H9 (cell line): ENCODE measurements around the gene BCL6B. TPM values are rescaled to one million over a fixed set of nuclear protein-coding genes. Genes with fewer than 3 reads are reported as not detected.

ENCODE experiments used
- DNase-seq: peaks from one replicate; pipeline ENCODE4 v3.0.0-alpha.2; 2017
- H2AFZ ChIP-seq: one replicate; pipeline ENCODE4 v1.6.1; 2013; ENCODE audit warnings: mild to moderate bottlenecking, low read length, control low read depth, moderate library complexity
- H2AK5ac ChIP-seq: 2 replicates; pipeline ENCODE4 v1.6.1; 2013; ENCODE audit warnings: low read length, control low read depth, mixed read lengths; ENCODE audit not compliant: insufficient read length
- H2BK120ac ChIP-seq: one replicate; pipeline ENCODE4 v1.6.1; 2013; ENCODE audit warnings: low read depth, mild to moderate bottlenecking, low read length, control low read depth, inconsistent platforms; ENCODE audit not compliant: poor library complexity, severe bottlenecking
- H2BK12ac ChIP-seq: 2 replicates; pipeline ENCODE4 v1.6.1; 2013; ENCODE audit warnings: low read length, control low read depth, mixed read lengths, low read depth; ENCODE audit not compliant: insufficient read length
- H2BK15ac ChIP-seq: 2 replicates; pipeline ENCODE4 v1.6.1; 2013; ENCODE audit warnings: low read depth, low read length, control low read depth
- H2BK20ac ChIP-seq: one replicate; pipeline ENCODE4 v1.6.1; 2013; ENCODE audit warnings: low read depth, mild to moderate bottlenecking, low read length, control low read depth, inconsistent platforms; ENCODE audit not compliant: poor library complexity, severe bottlenecking
- H2BK5ac ChIP-seq: 2 replicates; pipeline ENCODE4 v1.6.1; 2013; ENCODE audit warnings: low read length, control low read depth, mixed read lengths; ENCODE audit not compliant: insufficient read length
- H3K14ac ChIP-seq: 2 replicates; pipeline ENCODE4 v1.6.1; 2013; ENCODE audit warnings: low read length, control low read depth; ENCODE audit not compliant: insufficient read depth
- H3K18ac ChIP-seq: 2 replicates; pipeline ENCODE4 v1.6.1; 2013; ENCODE audit warnings: low read depth, mild to moderate bottlenecking, mixed read lengths, low read length, control low read depth; ENCODE audit not compliant: insufficient read length
- H3K23ac ChIP-seq: 2 replicates; pipeline ENCODE4 v1.6.1; 2013; ENCODE audit warnings: low read length, control low read depth, mixed read lengths, low read depth; ENCODE audit not compliant: insufficient read length
- H3K23me2 ChIP-seq: 2 replicates; pipeline ENCODE4 v1.6.1; 2013; ENCODE audit warnings: low read depth, mild to moderate bottlenecking, mixed read lengths, low read length, control low read depth; ENCODE audit not compliant: insufficient read length, poor library complexity, severe bottlenecking
- H3K27ac ChIP-seq: 2 replicates; pipeline ENCODE4 v1.5.1; 2013; ENCODE audit warnings: low read length, control low read depth, mixed read lengths, low read depth; ENCODE audit not compliant: insufficient read length
- H3K27me3 ChIP-seq: 2 replicates; pipeline ENCODE4 v1.6.1; 2013; ENCODE audit warnings: low read length, control low read depth, inconsistent platforms; ENCODE audit not compliant: insufficient read depth
- H3K4ac ChIP-seq: 2 replicates; pipeline ENCODE4 v1.6.1; 2013; ENCODE audit warnings: low read depth, mild to moderate bottlenecking, control low read depth, inconsistent platforms, low read length, moderate library complexity
- H3K4me1 ChIP-seq: 2 replicates; pipeline ENCODE4 v1.6.1; 2013; ENCODE audit warnings: low read length, control low read depth, inconsistent platforms; ENCODE audit not compliant: insufficient read depth
- H3K4me2 ChIP-seq: 2 replicates; pipeline ENCODE4 v1.6.1; 2013; ENCODE audit warnings: low read length, control low read depth, mixed read lengths; ENCODE audit not compliant: insufficient read length, insufficient read depth
- H3K56ac ChIP-seq: 2 replicates; pipeline ENCODE4 v1.6.1; 2013; ENCODE audit warnings: low read depth, mild to moderate bottlenecking, mixed read lengths, low read length, control low read depth; ENCODE audit not compliant: insufficient read length
- H3K79me1 ChIP-seq: 2 replicates; pipeline ENCODE4 v1.6.1; 2013; ENCODE audit warnings: low read depth, mild to moderate bottlenecking, moderate library complexity, low read length, control low read depth, inconsistent platforms; ENCODE audit not compliant: insufficient read depth, poor library complexity, severe bottlenecking
- H3K79me2 ChIP-seq: 2 replicates; pipeline ENCODE4 v1.6.1; 2013; ENCODE audit warnings: low read length, control low read depth, inconsistent platforms; ENCODE audit not compliant: insufficient read depth
- H3K9ac ChIP-seq: 2 replicates; pipeline ENCODE4 v1.6.1; 2013; ENCODE audit warnings: low read length, control low read depth, mixed read lengths; ENCODE audit not compliant: insufficient read length; ENCODE audit errors: extremely low read depth
- H3K9me3 ChIP-seq: one replicate; pipeline ENCODE4 v1.6.1; 2013; ENCODE audit warnings: low read depth, low read length, inconsistent platforms; ENCODE audit not compliant: control insufficient read depth
- H3T11ph ChIP-seq: one replicate; pipeline ENCODE4 v1.6.1; 2013; ENCODE audit warnings: mild to moderate bottlenecking, low read length, control low read depth, inconsistent platforms
- H4K20me1 ChIP-seq: one replicate; pipeline ENCODE4 v1.6.1; 2013; ENCODE audit not compliant: control insufficient read depth, insufficient read length, insufficient read depth
- H4K5ac ChIP-seq: 2 replicates; pipeline ENCODE4 v1.6.1; 2013; ENCODE audit warnings: low read depth, mild to moderate bottlenecking, mixed read lengths, low read length, control low read depth; ENCODE audit not compliant: insufficient read length
- H4K8ac ChIP-seq: replicated peaks from 2 replicates; pipeline ENCODE4 v1.6.1; 2013; ENCODE audit warnings: low read length, control low read depth, mixed read lengths, low read depth; ENCODE audit not compliant: insufficient read length
- H4K91ac ChIP-seq: 2 replicates; pipeline ENCODE4 v1.6.1; 2013; ENCODE audit warnings: low read depth, mild to moderate bottlenecking, moderate library complexity, mixed read lengths, low read length, control low read depth; ENCODE audit not compliant: insufficient read length
- H3K27ac Mint-ChIP-seq, 3 experiments: 2 replicates in 2 of 3; 3 replicates in 1 of 3; pipeline ENCODE4 v1.8.0; 2020 to 2021; ENCODE audit warnings: mixed read lengths in 3 of 3, mild to moderate bottlenecking in 1 of 3, moderate library complexity in 1 of 3
- H3K27me3 Mint-ChIP-seq: 2 replicates; pipeline ENCODE4 v1.8.0; 2021; ENCODE audit warnings: low read depth, mild to moderate bottlenecking, moderate library complexity, mixed read lengths
- H3K36me3 Mint-ChIP-seq, 3 experiments: 2 replicates in 2 of 3; 3 replicates in 1 of 3; pipeline ENCODE4 v1.8.0; 2020 to 2021; ENCODE audit warnings: low read depth in 3 of 3, mixed read lengths in 3 of 3; ENCODE audit not compliant: insufficient read depth in 1 of 3
- H3K4me1 Mint-ChIP-seq, 2 experiments: 2 replicates each; pipeline ENCODE4 v1.8.0; 2020; ENCODE audit warnings: mixed read lengths in 2 of 2
- H3K4me3 Mint-ChIP-seq, 2 experiments: 2 replicates in 1 of 2; 3 replicates in 1 of 2; pipeline ENCODE4 v1.8.0; 2020 to 2021; ENCODE audit warnings: mild to moderate bottlenecking in 2 of 2, mixed read lengths in 2 of 2, moderate library complexity in 1 of 2
- H3K9me3 Mint-ChIP-seq, 2 experiments: 2 replicates in 1 of 2; 3 replicates in 1 of 2; pipeline ENCODE4 v1.8.0; 2020; ENCODE audit warnings: mild to moderate bottlenecking in 2 of 2, mixed read lengths in 2 of 2, moderate library complexity in 1 of 2
- WGBS: extraction: QIAGEN DNeasy Blood & Tissue Kit; methylation state at CpG from one replicate; pipeline ENCODE4 v1.1.7; 2013; ENCODE audit warnings: missing lambda C conversion rate, low lambda C conversion rate, mixed read lengths; ENCODE audit not compliant: insufficient read length; ENCODE audit errors: extremely low coverage; 5-methylcytosine and 5-hydroxymethylcytosine counted together
- total RNA-seq: library from RNA; stranded (reverse); gene quantifications from 2 replicates; pipeline ENCODE4 v1.2.1, GENCODE V29; 2021
- TF ChIP-seq, protein P1 (sequence below): fragments of 200-600 bp; sonication (generic); conservative IDR thresholded peaks from 3 replicates; pipeline ENCODE4 v1.8.0; 2021; ENCODE audit warnings: antibody characterized with exemption, mild to moderate bottlenecking

The BCL6B gene
- total RNA-seq, 1 experiment from 2014 or later: 3.3 TPM

DNA sequence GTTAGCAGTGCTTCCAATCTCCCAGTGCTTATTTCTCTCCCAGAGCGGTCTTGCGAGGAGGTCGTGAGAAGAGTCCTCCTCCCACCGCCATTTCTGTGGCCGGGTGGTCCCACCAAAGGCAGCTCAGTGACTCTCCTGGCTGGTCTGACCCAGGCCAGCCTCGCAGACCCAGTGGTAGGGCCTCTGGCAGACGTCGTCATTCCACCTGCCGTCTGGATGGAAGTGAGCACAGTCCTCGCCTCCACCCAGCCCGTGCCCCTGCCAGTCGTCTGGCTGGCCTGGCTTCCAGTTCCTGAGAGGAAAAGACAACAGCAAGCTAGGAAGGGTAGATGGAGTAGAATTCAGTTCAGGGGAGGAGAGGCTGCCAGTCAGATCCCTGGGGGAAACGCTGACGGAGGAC, 52.1 kb downstream of the BCL6B start:
- Histone ChIP-seq H3K18ac (no peak overlapping the region), H3K9ac (no peak overlapping the region), H2BK120ac (no peak overlapping the region), H2AFZ (no peak overlapping the region), H3K27ac (no peak overlapping the region), H3K56ac (no peak overlapping the region), H4K5ac (no peak overlapping the region), H2BK15ac (0 out of 2 replicates have a peak overlapping the region, but pooled peaks have one; percentile 25), H3K27me3 (no peaks in the 10 kb centered on the region; the same call in 1 of the 2 replicates), H2BK5ac (no peak overlapping the region), H3K79me2 (no peaks in the 10 kb centered on the region), H3K9me3 (no peaks in the 10 kb centered on the region), H4K91ac (no peak overlapping the region), H2BK12ac (no peak overlapping the region), H3K79me1 (no peaks in the 10 kb centered on the region), H3T11ph (no peak overlapping the region), H3K14ac (no peak overlapping the region), H2BK20ac (no peak overlapping the region), H4K8ac (no peak overlapping the region), H3K4me1 (no peaks in the 10 kb centered on the region), H3K23me2 (no peaks in the 10 kb centered on the region), H3K4ac (no peak overlapping the region), H3K4me2 (no peak overlapping the region), H3K23ac (no peak overlapping the region), H2AK5ac (no peak overlapping the region), H4K20me1 (no peaks in the 10 kb centered on the region)
- no CpG with 5 or more reads among the region's 14 CpGs for WGBS
- DNase-seq: no peak
- H3K4me3 Mint-ChIP-seq: no peak overlapping the region; a peak in 1 of 5 replicates
- H3K27ac Mint-ChIP-seq: no peak overlapping the region
- TF ChIP-seq, protein P1, sequence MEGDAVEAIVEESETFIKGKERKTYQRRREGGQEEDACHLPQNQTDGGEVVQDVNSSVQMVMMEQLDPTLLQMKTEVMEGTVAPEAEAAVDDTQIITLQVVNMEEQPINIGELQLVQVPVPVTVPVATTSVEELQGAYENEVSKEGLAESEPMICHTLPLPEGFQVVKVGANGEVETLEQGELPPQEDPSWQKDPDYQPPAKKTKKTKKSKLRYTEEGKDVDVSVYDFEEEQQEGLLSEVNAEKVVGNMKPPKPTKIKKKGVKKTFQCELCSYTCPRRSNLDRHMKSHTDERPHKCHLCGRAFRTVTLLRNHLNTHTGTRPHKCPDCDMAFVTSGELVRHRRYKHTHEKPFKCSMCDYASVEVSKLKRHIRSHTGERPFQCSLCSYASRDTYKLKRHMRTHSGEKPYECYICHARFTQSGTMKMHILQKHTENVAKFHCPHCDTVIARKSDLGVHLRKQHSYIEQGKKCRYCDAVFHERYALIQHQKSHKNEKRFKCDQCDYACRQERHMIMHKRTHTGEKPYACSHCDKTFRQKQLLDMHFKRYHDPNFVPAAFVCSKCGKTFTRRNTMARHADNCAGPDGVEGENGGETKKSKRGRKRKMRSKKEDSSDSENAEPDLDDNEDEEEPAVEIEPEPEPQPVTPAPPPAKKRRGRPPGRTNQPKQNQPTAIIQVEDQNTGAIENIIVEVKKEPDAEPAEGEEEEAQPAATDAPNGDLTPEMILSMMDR: no peak
- no peaks in the 10 kb centered on the region for H3K36me3 Mint-ChIP-seq
- H3K27me3 Mint-ChIP-seq: peaks cover 25% of the 10 kb centered on the region
- no peaks in the 10 kb centered on the region for H3K4me1 Mint-ChIP-seq
- peaks cover 0 to 6% of the 10 kb centered on the region in 2 experiments; a peak in 1 of 5 replicates for H3K9me3 Mint-ChIP-seq
